Ishikawa (cell line): Measurements from ENCODE around the gene TCFL5.

Experiments used
- EP300 ChIP-seq: IDR thresholded peaks from 2 replicates; pipeline ENCODE4 v1.6.1; 2012; ENCODE audit warnings: borderline replicate concordance
- FOXM1 ChIP-seq: IDR thresholded peaks from 2 replicates; pipeline ENCODE4 v1.6.1; 2012; ENCODE audit warnings: low read depth, borderline replicate concordance
- RAD21 ChIP-seq: IDR thresholded peaks from 2 replicates; pipeline ENCODE4 v1.6.1; 2012; ENCODE audit warnings: low read depth
- REST ChIP-seq: IDR thresholded peaks from 2 replicates; pipeline ENCODE4 v1.6.1; 2012; ENCODE audit warnings: low read depth, mild to moderate bottlenecking
- TAF1 ChIP-seq: IDR thresholded peaks from 2 replicates; pipeline ENCODE4 v1.6.1; 2012; ENCODE audit warnings: low read depth, mild to moderate bottlenecking
- TF ChIP-seq, protein P1 (sequence below): IDR thresholded peaks from 2 replicates; pipeline ENCODE4 v1.6.1; 2012

DNA sequence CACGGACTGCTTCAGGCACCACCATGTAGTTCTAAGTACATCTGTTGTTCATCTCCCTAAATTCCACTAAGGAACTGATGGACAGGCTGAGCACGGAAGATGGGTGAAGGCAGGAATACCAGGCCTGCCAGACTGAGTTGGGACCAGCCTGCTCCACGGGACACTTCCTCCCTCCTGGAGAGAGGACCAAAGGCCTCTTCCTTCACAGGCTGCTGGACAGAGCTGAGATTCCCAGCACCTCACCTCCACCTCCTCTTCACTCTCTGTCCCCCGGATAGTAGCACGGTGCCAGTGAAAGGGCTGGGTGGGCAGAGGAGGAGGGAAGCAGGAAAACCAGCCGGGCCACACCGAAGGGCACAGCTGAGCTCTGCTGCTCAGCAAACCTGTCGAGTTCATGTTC, 22.9 kb upstream of the TCFL5 start:
- no peak for TF ChIP-seq RAD21
- TF ChIP-seq FOXM1: no peak
- TF ChIP-seq, protein P1, sequence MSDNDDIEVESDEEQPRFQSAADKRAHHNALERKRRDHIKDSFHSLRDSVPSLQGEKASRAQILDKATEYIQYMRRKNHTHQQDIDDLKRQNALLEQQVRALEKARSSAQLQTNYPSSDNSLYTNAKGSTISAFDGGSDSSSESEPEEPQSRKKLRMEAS: no peak
- TF ChIP-seq REST: no peak
- TF ChIP-seq TAF1: no peak
- no peak for TF ChIP-seq EP300
